HuH-7.5 (cell line): Measurements from ENCODE around the gene ARF6.
"Not testable (repeated sequence)": the region's sequence is repeated elsewhere in the genome, so short reads cannot be mapped to it uniquely, and the experiment has no call there.

ENCODE experiments used
- DNase-seq: peaks from one replicate; pipeline ENCODE4 v3.0.0; 2011; ENCODE audit warnings: low spot score

The ARF6 gene

DNA sequence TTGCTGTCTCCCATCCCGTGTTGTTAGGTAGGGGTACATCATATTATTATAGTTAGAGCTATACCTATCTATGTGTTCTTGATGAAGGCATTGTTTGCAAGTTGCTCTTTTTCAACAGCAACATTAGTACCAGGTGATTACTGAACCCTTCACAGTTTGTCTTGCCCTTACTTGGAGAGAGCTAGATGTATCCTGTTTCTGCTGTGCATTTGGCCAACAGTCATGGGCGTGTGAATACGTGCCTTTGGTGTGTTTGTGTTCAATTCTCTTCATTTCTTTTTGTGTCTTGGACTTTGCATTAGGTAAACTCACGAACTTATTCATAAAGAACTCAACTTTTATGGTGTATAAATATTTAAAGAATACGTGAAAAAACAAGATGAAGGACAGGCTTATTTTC is 14.3 kb downstream of the ARF6 start:
- no peak for DNase-seq

DNA sequence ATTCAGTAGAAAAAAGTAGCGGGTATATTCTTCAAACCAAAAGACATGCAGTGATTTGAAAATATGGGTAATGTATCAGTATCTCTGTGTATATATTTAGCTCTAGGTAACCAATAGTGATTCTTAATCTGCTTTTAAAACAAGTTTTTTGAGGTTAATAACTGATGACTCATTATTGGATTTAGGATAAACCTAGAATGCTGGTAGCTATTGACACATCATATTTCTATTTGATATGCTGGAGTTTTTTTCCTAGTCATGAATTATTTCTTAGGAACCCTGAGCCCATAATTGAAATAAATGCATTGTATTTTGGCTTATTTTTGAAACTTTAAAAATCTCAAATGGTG is 15.5 kb downstream of the ARF6 start:
- DNase-seq, result no peak

DNA sequence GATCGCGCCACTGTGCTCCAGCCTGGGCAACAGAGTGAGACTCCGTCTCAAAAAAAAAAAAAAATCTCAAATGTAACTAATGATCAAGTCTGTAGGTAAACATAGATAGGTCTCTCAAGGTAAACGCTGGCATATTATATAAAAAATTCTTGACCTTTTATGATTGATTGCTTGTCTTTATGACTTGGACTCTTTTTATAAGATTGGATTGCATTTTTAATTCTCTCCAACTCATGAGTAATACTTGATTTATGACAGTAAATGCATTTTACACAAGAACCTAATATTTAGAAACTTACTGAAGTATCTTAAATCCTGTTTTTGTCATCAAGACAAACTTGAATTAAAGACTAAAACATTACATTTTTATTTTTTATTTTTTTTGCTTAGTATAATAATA is 16.1 kb downstream of the ARF6 start:
- DNase-seq, result no peak

DNA sequence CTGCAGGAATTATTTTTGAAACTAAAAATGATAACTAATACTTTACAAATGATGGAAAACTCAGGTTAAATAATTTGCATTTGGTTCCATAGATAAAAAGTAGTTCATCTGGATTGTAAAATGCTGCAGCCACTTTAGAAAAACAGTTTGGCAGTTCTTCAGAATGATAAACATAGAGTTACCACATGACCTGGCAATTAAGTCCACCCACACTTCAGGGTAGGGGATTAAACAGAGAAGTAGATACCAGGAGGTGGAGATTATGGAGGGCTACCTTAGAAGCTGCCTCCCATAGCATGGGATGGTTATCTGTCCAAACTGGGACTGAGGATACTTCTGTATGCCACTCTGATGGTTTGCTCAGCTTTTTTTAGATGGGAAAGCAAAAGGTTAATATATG is 22.2 kb downstream of the ARF6 start:
- no peak for DNase-seq

DNA sequence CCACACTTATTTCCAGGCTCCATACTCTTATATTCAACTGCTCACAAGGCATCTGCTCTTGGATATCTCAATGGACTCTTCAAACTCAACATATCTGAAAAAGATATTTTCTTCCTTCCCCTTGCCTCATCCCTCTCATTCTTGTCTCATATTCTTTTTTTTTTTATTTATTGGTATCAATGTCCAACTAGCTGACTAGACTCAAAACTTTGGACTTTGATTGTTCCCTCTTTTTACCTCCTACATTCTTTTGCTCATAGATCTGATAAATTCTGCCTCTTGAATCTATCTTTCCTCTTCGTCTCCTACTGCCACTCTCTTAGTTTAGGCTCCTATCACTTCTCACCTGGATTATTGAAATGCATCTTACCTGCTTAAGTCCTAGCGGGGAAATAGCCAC is 25.8 kb downstream of the ARF6 start:
- DNase-seq, result no peak

DNA sequence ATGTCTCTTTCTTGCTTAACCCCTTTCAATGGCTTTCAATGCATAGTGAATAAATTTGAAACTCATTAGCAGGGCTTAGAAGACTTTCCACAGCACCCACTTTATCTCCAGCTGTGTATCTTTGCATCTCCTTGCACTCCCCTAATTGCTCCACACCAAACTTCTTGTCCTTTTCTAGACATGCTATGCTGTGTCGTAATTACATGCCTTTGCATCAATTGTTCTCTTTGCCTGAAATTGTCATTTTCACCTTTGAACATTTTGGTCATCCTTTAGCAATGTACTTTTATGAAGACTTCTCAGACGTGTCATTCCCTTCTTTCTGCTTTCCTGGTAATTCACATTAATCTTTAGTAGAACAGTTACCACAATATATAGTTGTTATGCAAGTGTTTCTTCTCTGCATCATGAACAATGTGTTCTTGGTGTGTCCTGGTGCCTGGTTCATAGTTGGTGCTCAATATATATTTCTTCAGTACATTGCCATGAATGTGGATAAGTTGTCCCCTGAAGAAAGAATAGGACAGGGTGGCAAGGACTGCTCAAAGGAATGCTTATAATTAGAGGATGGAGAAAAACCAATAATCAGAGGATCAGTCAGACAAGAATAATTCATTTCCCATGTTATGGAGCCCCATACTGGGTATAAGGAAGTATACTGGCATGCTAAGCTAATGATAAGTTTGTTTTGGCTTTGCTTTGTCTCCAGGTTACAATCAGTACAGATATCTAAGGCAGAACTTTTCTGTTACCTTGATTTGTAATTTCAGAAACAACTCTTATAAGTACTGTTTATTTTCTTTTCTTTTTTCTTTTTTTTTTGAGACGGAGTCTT is 27.2 kb downstream of the ARF6 start:
- no peak for DNase-seq

DNA sequence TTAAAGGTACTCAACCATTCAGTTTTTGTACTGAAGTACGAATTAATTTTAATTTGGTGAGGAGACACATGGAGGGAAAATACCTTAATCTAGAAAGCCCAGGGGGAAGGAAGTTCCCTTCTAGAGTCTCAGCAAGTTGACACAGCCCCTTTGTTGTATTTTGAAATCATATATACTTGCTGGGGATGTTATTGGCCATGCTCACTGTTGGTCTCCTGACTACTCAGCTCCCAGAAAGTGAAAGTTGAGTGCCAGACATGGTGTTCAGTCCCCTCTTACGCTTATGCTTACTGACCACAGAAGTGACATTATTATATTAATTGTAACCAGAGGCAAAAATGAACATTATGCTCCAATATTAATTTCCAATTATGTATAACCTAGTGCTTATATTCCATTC is 28.1 kb downstream of the ARF6 start:
- DNase-seq, result no peak

DNA sequence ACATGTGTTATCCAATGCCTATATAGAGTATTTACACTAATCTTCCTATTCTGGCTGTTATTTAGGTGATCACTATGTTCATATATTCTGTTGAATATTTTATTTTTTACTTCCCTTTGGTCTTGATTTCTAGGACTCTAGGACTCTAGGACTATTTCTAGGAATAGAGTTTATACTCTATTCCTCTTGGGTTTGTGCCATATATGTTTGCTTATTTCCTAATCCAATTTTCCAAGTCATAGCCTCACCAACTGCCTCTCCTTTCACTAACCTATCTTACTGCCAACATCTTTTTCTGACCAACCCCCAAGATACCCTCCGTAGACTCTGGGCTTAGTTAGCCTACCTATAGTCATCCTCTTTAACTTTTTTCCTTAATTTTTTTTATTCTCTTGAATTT is 28.5 kb downstream of the ARF6 start:
- DNase-seq, result no peak

DNA sequence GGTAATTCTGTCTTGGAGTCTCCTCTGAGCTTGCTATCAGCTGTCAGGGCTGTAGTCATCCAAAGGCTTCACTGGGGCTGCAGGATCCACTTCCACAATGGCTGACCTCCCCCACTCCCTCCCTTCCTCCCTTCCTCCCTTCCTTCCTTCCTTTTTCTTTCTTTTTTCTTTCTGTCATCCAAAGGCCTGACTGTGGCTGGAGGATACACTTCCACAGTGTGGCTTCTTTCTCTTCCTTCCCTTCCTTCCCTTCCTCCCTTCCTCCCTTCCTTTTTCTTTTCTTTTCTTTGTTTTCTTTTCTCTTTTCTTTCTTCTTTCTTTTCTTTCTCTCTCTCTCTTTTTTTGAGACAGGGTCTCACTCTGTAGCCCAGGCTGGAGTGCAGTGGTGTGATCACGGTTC is 30.6 kb downstream of the ARF6 start:
- no peak for DNase-seq

DNA sequence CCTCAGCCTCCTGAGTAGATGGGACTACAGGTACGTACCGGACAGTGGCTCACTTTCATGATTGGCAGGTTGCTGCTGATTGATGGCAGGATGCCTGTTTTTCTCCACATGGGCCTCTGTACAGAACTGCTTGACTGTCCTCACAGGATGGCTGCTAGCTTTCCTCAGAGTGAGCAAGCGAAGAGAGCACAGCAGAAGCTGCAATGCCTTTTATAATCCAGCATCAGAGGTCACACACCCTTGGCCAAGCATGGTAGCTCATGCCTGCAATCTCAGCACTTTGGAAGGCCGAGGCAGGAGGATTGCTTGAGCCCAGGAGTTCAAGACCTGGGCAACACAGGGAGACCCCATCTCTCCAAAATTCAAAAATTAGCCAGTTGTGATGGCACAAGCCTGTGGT is 31.0 kb downstream of the ARF6 start:
- no peak for DNase-seq

DNA sequence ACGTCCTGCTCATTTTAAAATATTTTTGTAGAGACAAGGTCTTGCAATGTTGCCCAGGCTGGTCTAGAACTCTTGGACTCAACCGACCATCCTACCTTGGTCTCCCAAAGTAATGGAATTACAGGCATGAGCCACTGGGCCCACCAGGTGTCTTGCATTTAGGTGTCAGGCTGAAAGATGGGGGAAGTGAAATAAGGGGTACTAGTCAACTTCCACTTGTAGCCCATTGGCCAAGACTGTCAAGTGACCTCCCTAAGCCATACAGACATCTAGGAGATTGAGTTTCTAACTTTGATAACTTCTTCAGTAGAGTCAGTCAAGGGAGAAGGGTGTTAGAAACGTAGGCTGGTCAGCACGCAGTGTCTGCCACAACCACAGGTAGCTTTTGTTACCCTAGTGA is 32.0 kb downstream of the ARF6 start:
- no peak for DNase-seq

DNA sequence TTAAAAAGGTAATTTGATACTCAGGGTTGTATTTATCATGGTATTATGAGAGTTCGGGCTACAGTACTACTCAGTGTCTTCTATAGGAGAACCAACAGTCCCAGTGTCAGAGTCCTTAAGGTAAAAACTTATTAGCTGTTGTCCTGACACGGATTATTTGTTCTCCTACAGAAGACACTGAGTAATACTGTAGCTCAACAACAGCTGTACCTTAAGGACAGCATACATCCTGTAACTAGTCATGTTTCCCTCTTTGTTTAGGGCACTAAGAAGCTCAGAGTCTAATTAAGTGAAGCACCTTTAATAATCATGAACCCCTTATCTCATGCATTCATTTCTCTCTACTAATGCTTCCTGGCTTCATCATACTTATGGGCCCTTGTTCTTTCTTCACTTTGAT is 33.9 kb downstream of the ARF6 start:
- no peak for DNase-seq

DNA sequence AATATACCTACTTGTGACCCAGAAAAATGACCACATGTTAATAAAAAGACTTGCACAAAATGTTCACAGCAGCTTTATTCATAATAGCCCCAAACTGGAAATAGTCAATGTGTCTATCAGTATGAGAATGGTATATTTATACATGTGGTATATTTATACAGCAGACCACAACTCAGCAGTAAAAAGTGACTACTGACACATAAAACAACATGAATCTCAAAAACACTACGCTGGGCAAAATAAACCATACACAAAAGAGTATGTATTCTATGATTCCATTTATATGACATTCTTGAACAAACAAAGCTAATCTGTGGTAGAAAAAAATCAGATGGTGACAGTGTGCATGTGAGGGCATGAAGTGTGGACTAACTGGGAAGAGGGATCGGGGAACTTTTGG is 35.1 kb downstream of the ARF6 start:
- no peak for DNase-seq

DNA sequence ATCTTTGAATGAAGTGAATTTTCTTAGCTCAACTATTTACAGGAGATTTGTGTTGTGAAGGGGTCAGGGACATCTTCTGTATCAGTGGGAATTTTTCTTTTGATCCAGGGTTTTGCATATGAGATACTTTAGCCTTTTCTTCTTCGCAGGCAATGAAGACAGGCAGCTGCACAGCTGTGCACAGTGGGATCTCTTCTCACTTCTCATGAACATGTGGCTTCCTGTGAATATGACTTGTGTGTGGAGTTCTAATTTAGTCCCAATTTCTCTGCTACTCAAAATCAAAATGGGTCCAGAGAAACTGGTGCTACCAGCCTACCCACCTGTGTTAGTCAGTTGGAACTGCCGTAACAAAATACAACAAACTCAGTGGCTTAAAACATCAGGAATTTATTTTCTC is 37.8 kb downstream of the ARF6 start:
- no peak for DNase-seq

DNA sequence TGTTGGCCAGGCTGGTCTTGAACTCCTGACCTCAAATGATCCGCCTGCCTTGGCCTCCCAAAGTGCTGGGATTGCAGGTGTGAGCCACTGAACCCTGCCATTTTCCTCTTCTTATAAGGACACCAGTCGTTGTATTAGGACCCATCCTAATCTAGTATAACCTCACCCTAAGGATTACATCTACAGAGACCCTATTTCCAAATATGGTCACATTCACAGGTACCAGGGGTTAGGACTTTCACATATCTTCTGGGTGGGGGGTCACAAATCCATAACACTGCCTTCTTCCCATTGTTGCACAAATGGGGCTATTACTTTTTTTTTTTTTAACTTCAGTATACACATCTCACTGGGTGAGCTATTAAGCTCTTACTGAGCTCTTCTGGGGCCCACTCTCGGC is 38.6 kb downstream of the ARF6 start:
- no peak for DNase-seq

DNA sequence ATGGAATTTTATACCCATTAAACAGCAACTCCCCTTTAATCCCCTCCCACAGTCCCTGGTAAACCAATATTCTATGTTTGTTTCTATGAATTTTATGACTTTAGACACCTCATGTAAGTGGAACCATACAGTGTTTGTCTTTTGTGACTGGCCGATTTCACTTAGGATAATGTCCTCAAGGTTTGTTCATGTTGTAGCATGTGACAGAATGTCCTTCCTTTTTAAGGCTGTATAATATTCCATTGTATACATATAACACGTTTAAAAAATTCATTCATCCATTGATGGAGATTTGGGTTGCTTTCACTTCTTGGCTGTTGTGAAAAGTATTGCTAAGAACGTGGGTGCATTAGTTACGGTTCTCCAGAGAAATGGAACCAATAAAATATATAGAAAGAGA is 40.2 kb downstream of the ARF6 start:
- DNase-seq, result no peak

DNA sequence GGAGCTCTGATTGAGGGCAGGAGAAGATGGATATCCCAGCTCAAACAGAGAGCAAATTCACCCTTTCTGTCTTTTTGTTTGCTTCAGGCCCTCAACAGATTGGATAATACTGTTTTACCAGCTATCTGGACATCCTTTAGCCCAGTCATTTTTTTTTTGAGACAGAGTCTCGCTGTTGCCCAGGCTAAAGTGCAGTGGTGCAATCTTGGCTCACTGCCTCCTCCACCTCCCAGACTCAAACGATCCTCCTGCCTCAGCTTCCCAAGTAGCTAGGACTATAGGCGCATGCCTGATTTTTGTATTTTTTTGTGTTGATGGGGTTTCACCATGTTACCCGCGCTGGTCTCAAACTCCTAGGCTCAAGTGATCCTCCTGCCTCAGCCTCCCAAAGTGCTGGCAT is 40.8 kb downstream of the ARF6 start:
- no peak for DNase-seq

DNA sequence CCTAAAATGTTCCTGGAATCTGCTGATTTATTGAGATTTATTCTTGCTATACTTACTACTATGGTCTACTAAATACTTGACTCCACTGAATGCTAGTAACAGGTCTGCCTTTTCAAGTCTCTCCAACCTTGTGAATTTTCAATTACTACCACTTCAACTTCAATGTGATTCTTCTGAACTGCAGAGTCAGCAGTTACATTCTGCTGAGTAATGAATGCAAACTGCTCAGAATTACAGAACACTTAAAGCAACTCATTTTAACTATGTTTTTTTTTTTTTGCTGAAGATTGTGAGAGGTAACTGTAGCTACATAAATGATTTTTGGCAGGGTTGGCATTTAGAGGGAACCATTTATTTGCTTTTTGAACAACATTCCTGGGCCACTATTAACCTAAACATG is 41.8 kb downstream of the ARF6 start:
- DNase-seq, result no peak

DNA sequence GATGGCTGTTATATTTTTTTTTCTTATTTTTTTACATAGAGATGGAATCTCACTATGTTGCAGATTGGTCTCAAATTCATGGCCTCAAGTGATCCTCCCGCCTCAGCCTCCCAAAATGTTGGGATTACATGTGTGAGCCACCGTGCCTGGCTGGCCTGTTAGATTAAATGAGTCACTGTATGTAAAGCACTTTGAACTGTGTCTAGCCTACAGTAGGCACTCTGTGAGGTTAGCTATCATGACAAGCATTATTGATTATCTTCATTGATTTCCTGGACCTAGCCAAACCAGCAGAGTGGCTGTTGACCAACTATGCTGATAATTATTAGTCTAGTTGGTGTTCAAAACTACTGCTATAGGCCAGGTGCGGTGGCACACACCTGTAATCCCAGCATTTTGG is 42.6 kb downstream of the ARF6 start:
- no peak for DNase-seq

DNA sequence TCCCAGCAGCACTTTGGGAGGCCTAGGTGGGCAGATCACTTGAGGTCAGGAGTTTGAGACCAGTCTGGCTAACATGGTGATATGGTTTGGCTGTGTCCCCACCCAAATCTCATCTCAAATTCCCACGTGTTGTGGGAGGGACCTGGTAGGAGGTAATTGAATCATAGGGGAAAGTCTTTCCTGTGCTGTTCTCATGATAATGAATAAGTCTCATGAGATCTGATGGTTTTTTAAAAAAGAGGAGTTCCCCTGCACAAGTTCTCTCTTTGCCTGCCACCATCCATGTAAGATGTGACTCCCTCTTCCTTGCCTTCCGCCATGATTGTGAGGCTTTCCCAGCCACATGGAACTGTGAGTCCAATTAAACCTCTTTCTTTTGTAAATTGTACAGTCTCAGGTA is 43.4 kb downstream of the ARF6 start:
- not testable (repeated sequence) for DNase-seq

DNA sequence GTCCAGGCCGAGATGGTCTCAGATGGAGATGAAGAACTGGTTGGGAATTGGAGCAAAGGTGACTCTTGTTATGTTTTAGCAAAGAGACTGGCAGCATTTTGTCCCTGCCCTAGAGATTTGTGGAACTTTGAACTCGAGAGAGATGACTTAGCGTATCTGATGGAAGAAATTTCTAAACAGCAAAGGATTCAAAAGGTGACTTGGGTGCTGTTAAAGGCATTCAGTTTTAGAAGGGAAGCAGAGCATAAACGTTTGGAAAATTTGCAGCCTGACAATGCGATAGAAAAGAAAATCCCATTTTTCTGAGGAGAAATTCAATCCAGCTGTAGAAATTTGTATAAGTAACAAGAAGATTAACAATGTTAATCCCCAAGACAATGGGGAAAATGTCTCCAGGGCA is 44.0 kb downstream of the ARF6 start:
- DNase-seq, result not testable (repeated sequence)

DNA sequence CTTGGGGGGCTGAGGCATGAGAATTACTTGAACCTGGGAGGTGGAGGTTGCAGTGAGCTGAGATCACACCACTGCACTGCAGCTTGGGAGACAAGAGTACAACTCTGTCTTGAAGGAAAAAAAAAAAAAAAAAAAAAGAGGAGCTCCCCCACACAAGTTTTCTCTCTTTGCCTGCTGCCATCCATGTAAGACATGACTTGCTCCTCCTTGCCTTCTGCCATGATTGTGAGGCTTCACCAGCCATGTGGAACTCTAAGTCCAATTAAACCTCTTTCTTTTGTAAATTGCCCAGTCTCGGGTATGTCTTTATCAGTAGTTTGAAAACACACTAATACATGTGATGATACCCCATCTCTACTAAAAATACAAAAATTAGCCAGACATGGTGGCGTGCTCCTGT is 46.3 kb downstream of the ARF6 start:
- DNase-seq, result not testable (repeated sequence)

DNA sequence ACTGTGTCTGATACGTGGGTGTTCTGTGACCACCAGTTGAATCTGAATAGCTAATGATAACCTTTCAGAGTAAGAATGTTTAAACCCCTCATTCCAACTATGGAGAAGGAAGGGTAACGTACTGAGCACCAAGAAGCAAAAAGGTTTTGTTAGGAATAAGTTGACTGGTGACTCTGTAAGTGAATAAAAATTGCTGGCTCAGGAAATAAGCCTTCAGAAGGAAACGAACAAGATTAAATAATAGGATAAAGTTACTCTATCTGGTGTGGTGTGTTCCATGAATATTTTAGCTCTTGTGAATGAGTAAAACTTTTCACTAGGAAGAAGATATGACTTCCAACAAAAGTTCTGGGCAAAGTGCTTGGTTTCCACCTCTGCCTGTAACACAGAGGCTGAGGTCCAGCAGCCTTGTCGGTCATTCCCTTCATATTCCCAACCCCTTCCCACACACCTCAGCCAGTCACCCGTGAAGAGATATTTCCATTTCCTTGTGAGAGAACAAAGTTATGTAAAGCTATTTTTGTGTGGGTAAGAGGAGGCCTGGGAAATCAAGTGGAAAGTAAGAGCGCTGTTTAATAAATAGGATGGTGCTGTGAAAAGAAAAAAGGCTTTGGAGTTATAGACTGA is 47.1 kb downstream of the ARF6 start:
- DNase-seq, result no peak

DNA sequence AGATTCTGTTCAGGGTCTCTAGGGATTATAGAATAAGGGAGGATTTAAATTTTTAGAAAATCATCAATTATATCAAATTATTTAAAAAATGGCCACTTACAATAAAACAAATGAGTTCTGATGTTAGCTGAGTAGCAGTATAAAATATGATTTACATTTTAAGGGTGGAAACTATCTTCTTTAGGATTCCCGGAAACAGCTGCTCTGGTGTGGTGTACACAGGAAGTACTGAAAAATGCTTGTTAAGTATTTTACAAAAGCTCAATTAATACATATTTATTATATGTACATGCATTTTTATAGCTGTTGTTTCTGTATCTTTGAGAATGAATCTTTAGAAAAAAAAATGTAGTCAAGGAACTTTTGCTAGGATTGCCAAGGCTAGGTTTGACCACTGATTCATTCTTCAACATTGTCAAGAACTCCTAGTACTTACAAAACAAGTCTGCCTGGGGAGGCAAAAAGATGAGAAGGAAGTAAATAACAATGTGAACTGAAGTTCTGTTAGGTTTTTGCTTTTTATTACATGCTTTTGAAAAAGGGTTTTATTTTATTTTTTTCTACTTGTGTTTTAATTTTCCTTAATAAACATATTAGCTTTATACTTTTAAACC is 48.0 kb downstream of the ARF6 start:
- no peak for DNase-seq
